Panc1 (cell line): ENCODE data around the gene UNC13C. TPM values are rescaled to one million over a fixed set of nuclear protein-coding genes. Genes with fewer than 3 reads are reported as not detected.

Source experiments
- ATAC-seq: fragments of 200-7000 bp; cut with Tn5 transposase; 2 replicates; pipeline ENCODE4 v1.9.1; 2020; ENCODE audit warnings: mild to moderate bottlenecking, moderate library complexity
- BruUV-seq: library from RNA; stranded (reverse); fragments of 400-500 nt; replicated peaks from 2 replicates; lab custom pipeline; 2021; lab: Mats Ljungman, UMichigan
- CTCF ChIA-PET: fragments of 300-600 bp; sonication (Branson Sonifier 250); formaldehyde crosslinking; loops from one replicate; lab custom pipeline; 2022; ENCODE audit warnings: antibody characterized with exemption; lab: Charles Lee
- POLR2A ChIA-PET: fragments of 300-600 bp; sonication (Branson Sonifier 250); formaldehyde crosslinking; loops from one replicate; lab custom pipeline; 2022; ENCODE audit warnings: antibody characterized with exemption; lab: Charles Lee
- DNase-seq: peaks from one replicate; pipeline ENCODE4 v3.0.0-alpha.2; 2010; ENCODE audit warnings: low read depth, low spot score
- H3K27ac ChIP-seq: 2 replicates; pipeline ENCODE4 v1.5.1; 2011; ENCODE audit warnings: mild to moderate bottlenecking, low read length, inconsistent platforms
- H3K27me3 ChIP-seq: fragments of 200-500 bp; sonication (Bioruptor generic); 2 replicates; pipeline ENCODE4 v1.6.0; 2014; ENCODE audit warnings: low read length, inconsistent platforms; ENCODE audit not compliant: control insufficient read depth, insufficient read depth
- H3K36me3 ChIP-seq: fragments of 200-500 bp; sonication (Bioruptor generic); 2 replicates; pipeline ENCODE4 v1.5.1; 2014; ENCODE audit warnings: inconsistent platforms, mild to moderate bottlenecking, low read length, moderate library complexity; ENCODE audit not compliant: control insufficient read depth, insufficient read depth
- H3K4me1 ChIP-seq: 2 replicates; pipeline ENCODE4 v1.5.1; 2011; ENCODE audit warnings: inconsistent platforms, mild to moderate bottlenecking, low read length, moderate library complexity; ENCODE audit not compliant: control insufficient read depth, insufficient read depth
- H3K4me3 ChIP-seq, 2 experiments: 2 replicates each; pipeline ENCODE4 v1.5.1; 2011 to 2012; ENCODE audit warnings: low read depth in 2 of 2, low read length in 2 of 2, mild to moderate bottlenecking in 2 of 2, inconsistent platforms in 1 of 2, moderate library complexity in 1 of 2
- H3K9me3 ChIP-seq: fragments of 200-500 bp; sonication (Bioruptor generic); 2 replicates; pipeline ENCODE4 v1.5.1; 2014; ENCODE audit warnings: low read depth, mild to moderate bottlenecking, inconsistent platforms, low read length, moderate library complexity; ENCODE audit not compliant: control insufficient read depth, insufficient read depth
- POLR2AphosphoS5 ChIP-seq: IDR thresholded peaks from 2 replicates; pipeline ENCODE4 v1.6.1; 2012; ENCODE audit warnings: mild to moderate bottlenecking, low read depth, low read length, moderate library complexity
- REST ChIP-seq, 2 experiments: IDR thresholded peaks; 2 replicates each; pipeline ENCODE4 v1.6.1; 2011 to 2012; ENCODE audit warnings: low read depth in 2 of 2, control low read depth in 1 of 2, low read length in 1 of 2, mild to moderate bottlenecking in 1 of 2, moderate library complexity in 1 of 2; ENCODE audit not compliant: insufficient read depth in 1 of 2
- SIN3A ChIP-seq: IDR thresholded peaks from 2 replicates; pipeline ENCODE4 v1.6.1; 2012; ENCODE audit warnings: low read depth, mild to moderate bottlenecking, low read length, moderate library complexity, borderline replicate concordance; ENCODE audit not compliant: insufficient read depth
- TCF7L2 ChIP-seq: IDR thresholded peaks from 2 replicates; pipeline ENCODE4 v1.6.1; 2011; ENCODE audit warnings: mild to moderate bottlenecking, low read depth, low read length, inconsistent platforms
- in situ Hi-C: cut with HindIII; loops from 2 replicates; pipeline ENCODE4 v1.10.0; 2016; ENCODE audit warnings: low sequenced_read_pairs, low pct_unique_long_range_greater_than_20kb
- intact Hi-C: fragments of 100-400 bp; cut with micrococcal nuclease; formaldehyde crosslinking; loops from one replicate; pipeline ENCODE4 v1.10.0; 2022; ENCODE audit not compliant: unreplicated experiment
- total RNA-seq: library from RNA; stranded (reverse); gene quantifications from one replicate; pipeline ENCODE4 v1.2.1, GENCODE V29; 2021; ENCODE audit not compliant: unreplicated experiment
- TF ChIP-seq, protein P1 (sequence below): fragments of 450-650 bp; IDR thresholded peaks from 2 replicates; pipeline ENCODE4 v1.5.1; 2017; ENCODE audit warnings: mild to moderate bottlenecking

UNC13C gene
- total RNA-seq, 1 experiment from 2014 or later = not detected

DNA sequence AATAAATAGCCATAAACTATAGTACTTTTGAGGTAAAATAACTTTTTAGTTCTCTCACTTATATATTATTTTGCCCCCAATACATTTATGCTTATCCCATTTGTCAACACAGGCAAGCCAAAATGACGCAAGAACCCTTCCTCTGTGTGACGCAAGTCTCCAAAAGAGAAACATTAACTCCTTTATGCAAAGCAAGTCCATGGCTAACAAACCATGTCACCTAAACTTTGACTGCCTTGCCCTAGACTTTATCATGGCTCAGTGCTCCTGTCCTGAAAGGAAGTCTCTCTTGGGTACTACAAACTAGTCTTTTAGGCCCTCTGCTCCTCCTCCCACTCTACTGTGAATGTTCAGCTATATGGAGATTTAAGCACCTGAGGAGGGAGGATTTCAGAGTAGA, 230.5 kb downstream of the UNC13C start:
- DNase-seq (no peak), ATAC-seq (no peak)
- no peak overlapping the region for H3K4me3 ChIP-seq
- intact Hi-C loops (no loop called here), in situ Hi-C loops (no loop called here)
- POLR2A ChIA-PET = no interaction called here
- no peaks in the 10 kb centered on the region for H3K36me3 ChIP-seq
- no peaks in the 10 kb centered on the region for H3K9me3 ChIP-seq
- no peaks in the 10 kb centered on the region for H3K4me1 ChIP-seq
- no peak for TF ChIP-seq TCF7L2
- TF ChIP-seq SIN3A = no peak
- CTCF ChIA-PET = no interaction called here
- BruUV-seq = no TSS peak
- no peaks in the 10 kb centered on the region for H3K27me3 ChIP-seq
- no peak overlapping the region for H3K27ac ChIP-seq

DNA sequence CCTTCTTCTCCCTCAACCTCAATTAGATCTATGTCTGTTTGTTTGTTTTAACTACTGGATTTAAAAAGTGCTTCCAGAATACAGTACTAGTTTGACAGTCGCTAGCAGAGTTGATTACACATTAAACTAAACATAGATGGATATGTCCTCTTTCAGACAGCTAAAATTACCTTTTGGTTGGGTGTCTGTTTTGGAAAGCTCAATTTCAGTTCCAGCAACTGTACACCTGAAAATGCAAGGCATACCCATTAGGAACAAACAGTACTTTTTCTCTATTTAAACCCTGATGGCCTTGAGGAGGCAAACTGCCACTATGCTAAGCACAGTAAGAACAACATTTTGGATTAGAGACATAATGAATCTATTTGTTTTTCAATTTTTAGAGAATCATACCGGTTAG, 234.4 kb downstream of the UNC13C start:
- DNase-seq = no peak
- CTCF ChIA-PET = no interaction called here

More for the DNA sequence above, 234.4 kb downstream of the UNC13C start:
- intact Hi-C loops = no loop called here
- Histone ChIP-seq H3K4me3 (no peak overlapping the region), H3K4me1 (no peaks in the 10 kb centered on the region), H3K27ac (no peak overlapping the region), H3K27me3 (no peaks in the 10 kb centered on the region), H3K36me3 (no peaks in the 10 kb centered on the region), H3K9me3 (no peaks in the 10 kb centered on the region)
- ATAC-seq = no peak
- POLR2A ChIA-PET = no interaction called here
- no TSS peak for BruUV-seq
- TF ChIP-seq, protein P1, sequence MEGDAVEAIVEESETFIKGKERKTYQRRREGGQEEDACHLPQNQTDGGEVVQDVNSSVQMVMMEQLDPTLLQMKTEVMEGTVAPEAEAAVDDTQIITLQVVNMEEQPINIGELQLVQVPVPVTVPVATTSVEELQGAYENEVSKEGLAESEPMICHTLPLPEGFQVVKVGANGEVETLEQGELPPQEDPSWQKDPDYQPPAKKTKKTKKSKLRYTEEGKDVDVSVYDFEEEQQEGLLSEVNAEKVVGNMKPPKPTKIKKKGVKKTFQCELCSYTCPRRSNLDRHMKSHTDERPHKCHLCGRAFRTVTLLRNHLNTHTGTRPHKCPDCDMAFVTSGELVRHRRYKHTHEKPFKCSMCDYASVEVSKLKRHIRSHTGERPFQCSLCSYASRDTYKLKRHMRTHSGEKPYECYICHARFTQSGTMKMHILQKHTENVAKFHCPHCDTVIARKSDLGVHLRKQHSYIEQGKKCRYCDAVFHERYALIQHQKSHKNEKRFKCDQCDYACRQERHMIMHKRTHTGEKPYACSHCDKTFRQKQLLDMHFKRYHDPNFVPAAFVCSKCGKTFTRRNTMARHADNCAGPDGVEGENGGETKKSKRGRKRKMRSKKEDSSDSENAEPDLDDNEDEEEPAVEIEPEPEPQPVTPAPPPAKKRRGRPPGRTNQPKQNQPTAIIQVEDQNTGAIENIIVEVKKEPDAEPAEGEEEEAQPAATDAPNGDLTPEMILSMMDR = no peak
- TF ChIP-seq POLR2AphosphoS5 (no peak), SIN3A (no peak), TCF7L2 (no peak), REST (IDR thresholded peaks at IDR 0.05; ENCODE audit: insufficient read depth in 1 of 2, low read depth in 2 of 2, low read length in 1 of 2) (no peak)
- in situ Hi-C loops = no loop called here
